PC-3 (cell line): ENCODE results near the gene PXT1.

Experiments
- EZH2 ChIP-seq: fragments of 300-600 bp; sonication (generic); IDR thresholded peaks from one replicate; pipeline ENCODE4 v1.6.1; 2017; ENCODE audit warnings: antibody characterized with exemption, mild to moderate bottlenecking, low read length; ENCODE audit not compliant: unreplicated experiment
- EZH2phosphoT487 ChIP-seq: fragments of 300-600 bp; sonication (generic); IDR thresholded peaks from 2 replicates; pipeline ENCODE4 v1.6.1; 2018; ENCODE audit warnings: mild to moderate bottlenecking, antibody characterized with exemption, low read length, borderline replicate concordance
- TF ChIP-seq, protein P1 (sequence below): fragments of 300-600 bp; sonication (generic); conservative IDR thresholded peaks from 2 replicates; pipeline ENCODE4 v1.5.1; 2017; ENCODE audit warnings: antibody characterized with exemption, low read depth, mild to moderate bottlenecking, low read length

- TF ChIP-seq, protein P1, sequence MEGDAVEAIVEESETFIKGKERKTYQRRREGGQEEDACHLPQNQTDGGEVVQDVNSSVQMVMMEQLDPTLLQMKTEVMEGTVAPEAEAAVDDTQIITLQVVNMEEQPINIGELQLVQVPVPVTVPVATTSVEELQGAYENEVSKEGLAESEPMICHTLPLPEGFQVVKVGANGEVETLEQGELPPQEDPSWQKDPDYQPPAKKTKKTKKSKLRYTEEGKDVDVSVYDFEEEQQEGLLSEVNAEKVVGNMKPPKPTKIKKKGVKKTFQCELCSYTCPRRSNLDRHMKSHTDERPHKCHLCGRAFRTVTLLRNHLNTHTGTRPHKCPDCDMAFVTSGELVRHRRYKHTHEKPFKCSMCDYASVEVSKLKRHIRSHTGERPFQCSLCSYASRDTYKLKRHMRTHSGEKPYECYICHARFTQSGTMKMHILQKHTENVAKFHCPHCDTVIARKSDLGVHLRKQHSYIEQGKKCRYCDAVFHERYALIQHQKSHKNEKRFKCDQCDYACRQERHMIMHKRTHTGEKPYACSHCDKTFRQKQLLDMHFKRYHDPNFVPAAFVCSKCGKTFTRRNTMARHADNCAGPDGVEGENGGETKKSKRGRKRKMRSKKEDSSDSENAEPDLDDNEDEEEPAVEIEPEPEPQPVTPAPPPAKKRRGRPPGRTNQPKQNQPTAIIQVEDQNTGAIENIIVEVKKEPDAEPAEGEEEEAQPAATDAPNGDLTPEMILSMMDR: no peak
- TF ChIP-seq EZH2 (no peak), EZH2phosphoT487 (no peak)
Observed at GRCh38 chr6:36386495-36387439, 55.9 kb downstream of the PXT1 start.
